DOHH2 (cell line): ENCODE data around the gene ATOH7.

Source experiments
- H3F3A ChIP-seq: fragments of 200-600 bp; sonication (generic), shearing (Covaris generic); 2 replicates; pipeline ENCODE4 v1.6.0; 2016; ENCODE audit warnings: antibody characterized with exemption, mild to moderate bottlenecking; ENCODE audit not compliant: control insufficient read depth, insufficient read depth
- H3K27ac ChIP-seq: fragments of 200-600 bp; sonication (generic); 2 replicates; pipeline ENCODE4 v1.5.1; 2014; ENCODE audit warnings: low read depth, mild to moderate bottlenecking, low read length, moderate library complexity
- H3K27me3 ChIP-seq: fragments of 200-600 bp; sonication (generic); 2 replicates; pipeline ENCODE4 v1.6.1; 2014; ENCODE audit warnings: mild to moderate bottlenecking, low read length, mixed read lengths; ENCODE audit not compliant: control insufficient read depth
- H3K36me3 ChIP-seq: fragments of 200-600 bp; sonication (generic); 2 replicates; pipeline ENCODE4 v1.6.1; 2014; ENCODE audit warnings: mild to moderate bottlenecking, low read length, moderate library complexity, mixed read lengths; ENCODE audit not compliant: control insufficient read depth
- H3K4me1 ChIP-seq: fragments of 200-600 bp; sonication (generic); 2 replicates; pipeline ENCODE4 v1.6.1; 2014; ENCODE audit warnings: mild to moderate bottlenecking, low read length, mixed read lengths; ENCODE audit not compliant: control insufficient read depth
- H3K4me2 ChIP-seq: fragments of 200-600 bp; sonication (generic); 2 replicates; pipeline ENCODE4 v1.6.0; 2014; ENCODE audit warnings: mild to moderate bottlenecking, low read length, moderate library complexity
- H3K4me3 ChIP-seq: fragments of 200-600 bp; sonication (generic); 2 replicates; pipeline ENCODE4 v1.5.1; 2014; ENCODE audit warnings: mild to moderate bottlenecking, low read length, mixed read lengths
- H3K79me2 ChIP-seq: fragments of 200-600 bp; sonication (generic); 2 replicates; pipeline ENCODE4 v1.6.1; 2014; ENCODE audit warnings: mild to moderate bottlenecking, low read length, mixed read lengths; ENCODE audit not compliant: control insufficient read depth
- H3K9me2 ChIP-seq: fragments of 200-600 bp; sonication (generic); replicated peaks from 2 replicates; pipeline ENCODE4 v1.6.1; 2014; ENCODE audit warnings: mild to moderate bottlenecking, low read length, mixed read lengths; ENCODE audit not compliant: control insufficient read depth
- H3K9me3 ChIP-seq: fragments of 200-600 bp; sonication (generic); 2 replicates; pipeline ENCODE4 v1.6.1; 2014; ENCODE audit warnings: antibody characterized with exemption, low read length, mixed read lengths; ENCODE audit not compliant: control insufficient read depth, insufficient read depth
- H4K20me1 ChIP-seq: fragments of 200-600 bp; sonication (generic); 2 replicates; pipeline ENCODE4 v1.6.0; 2014; ENCODE audit warnings: low read depth, mild to moderate bottlenecking, antibody characterized with exemption, low read length, moderate library complexity; ENCODE audit not compliant: control insufficient read depth, insufficient read depth
- CTCF ChIP-seq: fragments of 200-600 bp; sonication (generic); IDR thresholded peaks from one replicate; pipeline ENCODE4 v1.5.1; 2014; ENCODE audit warnings: antibody characterized with exemption, mild to moderate bottlenecking, low read depth, low read length; ENCODE audit not compliant: poor library complexity, severe bottlenecking
- EZH2phosphoT487 ChIP-seq: fragments of 200-600 bp; sonication (generic); IDR thresholded peaks from 2 replicates; pipeline ENCODE4 v1.6.1; 2017; ENCODE audit warnings: borderline replicate concordance, mild to moderate bottlenecking, antibody characterized with exemption, low read length, moderate library complexity, mixed read lengths

Gene ATOH7

GRCh38 chr10:68239069-68239468, 7.2 kb upstream of the ATOH7 start:
- H3F3A ChIP-seq, result no peaks in the 10 kb centered on the region
- no peaks in the 10 kb centered on the region for H4K20me1 ChIP-seq
- H3K27ac ChIP-seq, result no peak overlapping the region
- H3K4me3 ChIP-seq, result no peak overlapping the region
- H3K4me2 ChIP-seq, result no peak overlapping the region
- no peaks in the 10 kb centered on the region for H3K27me3 ChIP-seq
- H3K36me3 ChIP-seq, result no peaks in the 10 kb centered on the region
- TF ChIP-seq CTCF (no peak), EZH2phosphoT487 (no peak)
- no peaks in the 10 kb centered on the region for H3K79me2 ChIP-seq
- peaks cover 4% of the 10 kb centered on the region; the same call in 1 of the 2 replicates for H3K4me1 ChIP-seq
- no peaks in the 10 kb centered on the region for H3K9me2 ChIP-seq
- H3K9me3 ChIP-seq, result no peaks in the 10 kb centered on the region

- Histone ChIP-seq H3K9me2 (no peaks in the 10 kb centered on the region), H3K36me3 (no peaks in the 10 kb centered on the region), H3F3A (no peaks in the 10 kb centered on the region), H3K4me1 (peaks cover 4% of the 10 kb centered on the region; the same call in 1 of the 2 replicates), H3K79me2 (no peaks in the 10 kb centered on the region), H3K27me3 (no peaks in the 10 kb centered on the region), H3K4me2 (no peak overlapping the region), H3K4me3 (no peak overlapping the region), H3K9me3 (no peaks in the 10 kb centered on the region), H4K20me1 (no peaks in the 10 kb centered on the region), H3K27ac (no peak overlapping the region)
- TF ChIP-seq CTCF (no peak), EZH2phosphoT487 (no peak)
Measured at GRCh38 chr10:68238371-68238770, 6.5 kb upstream of the ATOH7 start.

GRCh38 chr10:68237173-68237572, 5.3 kb upstream of the ATOH7 start:
- no peak overlapping the region for H3K27ac ChIP-seq
- TF ChIP-seq EZH2phosphoT487, result no peak
- TF ChIP-seq CTCF, result no peak
- no peak overlapping the region for H3K4me3 ChIP-seq
- H3K9me2 ChIP-seq, result no peaks in the 10 kb centered on the region
- no peaks in the 10 kb centered on the region for H3K9me3 ChIP-seq
- no peaks in the 10 kb centered on the region for H3F3A ChIP-seq
- no peaks in the 10 kb centered on the region for H3K79me2 ChIP-seq
- no peaks in the 10 kb centered on the region for H3K36me3 ChIP-seq
- H3K27me3 ChIP-seq, result peaks cover 2% of the 10 kb centered on the region; the same call in 1 of the 2 replicates
- peaks cover 4% of the 10 kb centered on the region; the same call in 1 of the 2 replicates for H3K4me1 ChIP-seq
- H3K4me2 ChIP-seq, result no peak overlapping the region
- no peaks in the 10 kb centered on the region for H4K20me1 ChIP-seq

- H3K4me1 ChIP-seq, result peaks cover 17% of the 10 kb centered on the region
- H3K36me3 ChIP-seq, result no peaks in the 10 kb centered on the region
- H3K27me3 ChIP-seq, result peaks cover 7% of the 10 kb centered on the region; the same call in 1 of the 2 replicates
- no peak overlapping the region for H3K4me3 ChIP-seq
- H3K9me3 ChIP-seq, result no peaks in the 10 kb centered on the region
- no peaks in the 10 kb centered on the region for H3K79me2 ChIP-seq
- TF ChIP-seq EZH2phosphoT487 (no peak), CTCF (no peak)
- no peak overlapping the region for H3K27ac ChIP-seq
- H3K9me2 ChIP-seq, result no peaks in the 10 kb centered on the region
- H3F3A ChIP-seq, result no peaks in the 10 kb centered on the region
- no peaks in the 10 kb centered on the region for H4K20me1 ChIP-seq
- no peak overlapping the region for H3K4me2 ChIP-seq
Measured at GRCh38 chr10:68235581-68235980, 3.7 kb upstream of the ATOH7 start.
